Stimulated activated CD4-positive, alpha-beta T cell treated with anti-CD3 and anti-CD28 coated beads, Interleukin-1b, Interleukin-23, amount 100 ng/mL, for 1 hour (primary cell): ENCODE data around the gene FGF1.

Experiments used
- DNase-seq, 2 donors: peaks; one replicate each; pipeline ENCODE4 v3.0.0-alpha.2; 2020; ENCODE audit warnings: low read depth in 2 of 2

The FGF1 gene

DNA sequence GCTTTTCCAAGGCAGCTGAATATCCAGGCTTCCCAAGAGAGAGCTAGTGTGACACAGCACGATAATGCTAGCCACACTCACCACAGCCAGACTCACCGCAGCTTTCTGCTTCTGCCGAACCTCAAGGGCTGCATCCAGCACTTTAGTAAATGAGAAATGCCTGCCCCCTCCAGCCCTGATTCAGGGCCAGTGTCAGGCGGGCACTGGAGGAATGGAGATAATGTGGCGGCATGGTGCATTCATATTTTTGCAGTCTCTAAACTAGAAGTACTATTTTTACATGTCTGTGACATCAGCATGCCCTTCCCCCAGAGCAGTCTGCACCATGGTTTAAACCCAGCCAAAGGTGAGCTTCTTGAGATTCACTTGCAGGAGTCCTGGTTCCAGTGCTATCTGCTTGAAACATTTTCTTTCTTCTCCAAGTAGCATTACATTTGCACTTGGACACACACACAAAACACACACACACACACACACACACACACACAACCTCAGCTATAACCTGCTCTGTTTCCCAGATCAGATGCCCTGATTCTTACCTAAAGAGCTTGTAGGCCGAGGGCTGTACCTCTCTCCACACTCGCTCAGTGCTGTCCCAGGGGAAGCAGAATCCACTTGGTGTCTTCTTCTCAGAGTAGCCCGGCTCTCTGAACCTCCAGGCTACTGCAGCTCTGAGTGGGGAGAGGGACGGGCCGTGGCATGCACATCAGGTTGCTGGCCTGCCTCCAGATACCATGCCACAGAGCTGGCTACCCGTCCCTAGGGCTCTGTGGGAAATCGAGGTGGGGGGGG, at the start of gene FGF1:
FGF1 (minus strand) TSS at position 673 of the 792 bp plus-strand sequence. CDS start 71,963 bp downstream, outside the sequence.
- no peak for DNase-seq

GRCh38 chr5:142727735-142728047, 41.8 kb upstream of the FGF1 start:
- no peak for DNase-seq

- no peak for DNase-seq
These were observed 40.4 kb upstream of the FGF1 start for GRCh38 chr5:142726188-142726731.

- DNase-seq: no peak
These were observed 39.6 kb upstream of the FGF1 start for GRCh38 chr5:142725231-142726187.

- DNase-seq: no peak
These were observed 38.9 kb upstream of the FGF1 start for GRCh38 chr5:142724821-142725220.

GRCh38 chr5:142722896-142723295, 37.0 kb upstream of the FGF1 start:
- no peak for DNase-seq

GRCh38 chr5:142722146-142722545, 36.3 kb upstream of the FGF1 start:
- no peak for DNase-seq

GRCh38 chr5:142720641-142721271, 34.9 kb upstream of the FGF1 start:
- DNase-seq: no peak

DNA sequence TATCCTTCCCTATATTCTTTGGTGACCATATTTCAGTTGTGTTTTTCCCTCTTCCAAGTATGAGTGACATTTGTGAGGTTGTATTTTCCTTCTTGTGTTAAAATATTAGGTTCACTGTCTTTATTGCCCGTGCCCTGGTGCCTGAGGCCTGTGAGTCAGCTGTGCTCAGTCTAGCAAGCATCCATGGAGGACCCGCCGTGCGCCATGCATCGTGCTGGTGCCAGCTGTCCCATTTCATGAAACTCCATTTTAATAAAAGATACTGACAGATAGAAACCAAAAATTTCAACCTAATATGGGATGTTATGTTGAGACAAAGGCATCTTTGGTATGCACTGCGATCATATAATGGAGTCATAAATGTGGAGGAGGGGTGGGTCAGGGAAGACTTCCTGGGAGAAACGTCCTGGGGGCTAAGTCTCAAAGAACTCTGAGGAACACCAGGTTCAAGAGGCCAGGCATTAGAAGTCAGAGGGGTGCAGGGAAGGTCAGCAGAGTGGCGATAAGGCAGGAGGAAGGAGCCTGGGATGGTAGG, 34.0 kb upstream of the FGF1 start:
- DNase-seq: no peak

- no peak for DNase-seq
These were observed 31.8 kb upstream of the FGF1 start for GRCh38 chr5:142717582-142718215.

DNA sequence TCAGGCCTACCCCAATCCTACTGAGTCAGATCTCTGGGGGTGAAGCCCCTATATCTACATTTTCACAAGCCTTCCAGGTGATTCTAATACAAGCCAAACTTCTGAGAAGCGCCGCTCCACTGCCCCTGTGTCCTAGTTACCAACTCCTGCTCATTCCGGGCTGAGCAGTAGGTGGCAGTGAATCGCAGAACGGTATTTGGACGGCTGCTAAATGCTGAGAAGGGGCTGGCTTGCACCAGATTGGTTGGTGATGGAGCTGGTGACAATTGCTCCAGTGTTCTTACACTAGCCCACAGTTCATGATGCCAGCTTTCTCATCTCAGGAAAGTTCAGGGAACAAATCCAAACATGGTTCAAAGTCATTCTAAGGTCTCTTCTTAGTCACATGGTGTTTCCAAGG, 31.1 kb upstream of the FGF1 start:
- DNase-seq: no peak

GRCh38 chr5:142715291-142715690, 29.4 kb upstream of the FGF1 start:
- DNase-seq: no peak

- peak; percentile 67 to 77 for DNase-seq
These were observed 27.3 kb upstream of the FGF1 start for GRCh38 chr5:142713121-142713706.

DNA sequence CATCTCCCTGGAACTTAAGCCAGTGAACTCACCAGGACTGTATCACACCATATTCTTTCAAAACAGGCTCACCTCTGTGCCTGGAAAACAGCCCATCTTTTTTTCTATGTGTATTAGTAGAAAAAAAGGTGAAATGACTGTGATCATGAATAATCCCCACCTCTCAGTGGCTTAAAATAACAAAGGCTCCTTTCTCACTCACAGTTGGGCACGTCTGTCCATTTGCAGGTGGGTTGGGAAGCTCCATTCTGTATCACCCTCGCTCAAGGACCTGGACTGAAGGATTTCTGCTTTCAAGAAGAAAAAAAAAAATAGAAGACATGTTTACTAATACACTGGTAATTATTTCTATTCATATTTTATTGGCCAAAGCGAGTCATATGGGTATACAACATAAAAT, 17.3 kb upstream of the FGF1 start:
- no peak for DNase-seq

- DNase-seq: no peak
These were observed 15.9 kb upstream of the FGF1 start for GRCh38 chr5:142701673-142702311.

GRCh38 chr5:142700566-142700965, 14.7 kb upstream of the FGF1 start:
- no peak for DNase-seq

DNA sequence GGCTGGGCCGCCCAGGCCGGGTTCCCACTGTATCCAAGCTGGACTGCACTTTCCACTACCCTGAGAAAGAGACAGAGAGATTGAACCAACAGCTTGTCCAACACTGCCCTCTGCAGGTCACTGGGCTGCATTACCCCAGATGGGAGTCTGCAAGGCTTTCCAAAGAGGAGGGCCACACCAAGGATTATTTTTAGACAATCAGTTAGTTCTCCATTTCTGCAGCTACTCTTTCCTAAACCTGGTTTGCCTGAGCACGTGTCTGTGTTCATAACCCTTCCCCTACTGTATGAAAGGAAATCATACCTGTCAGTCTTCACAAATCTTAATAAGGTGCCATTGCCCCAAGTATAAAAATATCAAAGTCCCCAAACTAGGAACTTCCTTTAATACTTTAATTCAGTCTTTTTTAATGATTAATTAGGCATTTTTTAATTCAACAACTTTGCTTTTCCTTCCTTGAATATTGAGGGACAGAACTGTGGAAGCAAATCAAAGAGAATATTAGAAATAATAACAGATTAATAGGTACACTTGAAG, 13.4 kb upstream of the FGF1 start:
- peak; percentile 42 to 61 for DNase-seq

DNA sequence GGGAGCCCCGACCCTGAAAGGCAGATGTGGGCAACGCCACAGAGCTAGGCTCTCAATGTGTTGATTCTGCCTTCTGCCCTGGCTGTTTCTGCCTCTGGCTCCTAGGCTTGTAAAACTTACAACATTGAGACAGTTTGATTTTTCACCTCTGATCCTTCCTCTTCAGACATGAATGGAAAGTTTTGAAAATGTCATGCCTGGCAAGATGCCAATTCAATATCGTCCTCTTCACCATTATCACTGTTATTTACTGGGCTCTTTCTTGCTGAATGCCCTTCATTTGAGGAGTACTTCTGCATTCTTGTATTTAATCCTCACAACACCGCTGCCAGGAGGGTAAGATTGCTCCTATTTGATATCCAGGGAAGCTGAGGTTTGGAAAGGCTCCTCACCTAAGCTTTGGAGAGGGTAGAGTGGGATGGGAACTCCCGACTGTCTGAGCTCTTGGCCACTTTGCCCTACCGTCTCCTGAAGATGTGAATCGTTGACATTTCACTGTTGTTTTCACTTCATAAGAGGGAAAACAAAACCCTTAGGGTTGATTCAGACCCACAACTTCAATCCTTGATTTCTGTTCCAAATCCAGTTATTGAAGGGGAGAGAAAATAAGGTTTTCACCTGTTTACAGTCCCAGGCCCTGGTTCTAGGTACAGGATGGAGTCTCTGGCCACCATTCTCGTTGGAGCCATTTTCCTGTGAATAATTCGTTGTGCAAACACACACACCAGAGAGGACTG, 12.7 kb upstream of the FGF1 start:
- no peak for DNase-seq
